Panc1 (cell line): ENCODE results near the gene LRP11. TPM values are rescaled to one million over a fixed set of nuclear protein-coding genes. Genes with fewer than 3 reads are reported as not detected.

Source experiments
- ATAC-seq: fragments of 200-7000 bp; cut with Tn5 transposase; 2 replicates; pipeline ENCODE4 v1.9.1; 2020; ENCODE audit warnings: mild to moderate bottlenecking, moderate library complexity
- BruUV-seq: library from RNA; stranded (reverse); fragments of 400-500 nt; replicated peaks from 2 replicates; lab custom pipeline; 2021; lab: Mats Ljungman, UMichigan
- CTCF ChIA-PET: fragments of 300-600 bp; sonication (Branson Sonifier 250); formaldehyde crosslinking; loops from one replicate; lab custom pipeline; 2022; ENCODE audit warnings: antibody characterized with exemption; lab: Charles Lee
- POLR2A ChIA-PET: fragments of 300-600 bp; sonication (Branson Sonifier 250); formaldehyde crosslinking; loops from one replicate; lab custom pipeline; 2022; ENCODE audit warnings: antibody characterized with exemption; lab: Charles Lee
- DNase-seq: peaks from one replicate; pipeline ENCODE4 v3.0.0-alpha.2; 2010; ENCODE audit warnings: low read depth, low spot score
- H3K27ac ChIP-seq: 2 replicates; pipeline ENCODE4 v1.5.1; 2011; ENCODE audit warnings: mild to moderate bottlenecking, low read length, inconsistent platforms
- H3K27me3 ChIP-seq: fragments of 200-500 bp; sonication (Bioruptor generic); 2 replicates; pipeline ENCODE4 v1.6.0; 2014; ENCODE audit warnings: low read length, inconsistent platforms; ENCODE audit not compliant: control insufficient read depth, insufficient read depth
- H3K36me3 ChIP-seq: fragments of 200-500 bp; sonication (Bioruptor generic); 2 replicates; pipeline ENCODE4 v1.5.1; 2014; ENCODE audit warnings: inconsistent platforms, mild to moderate bottlenecking, low read length, moderate library complexity; ENCODE audit not compliant: control insufficient read depth, insufficient read depth
- H3K4me1 ChIP-seq: 2 replicates; pipeline ENCODE4 v1.5.1; 2011; ENCODE audit warnings: inconsistent platforms, mild to moderate bottlenecking, low read length, moderate library complexity; ENCODE audit not compliant: control insufficient read depth, insufficient read depth
- H3K4me3 ChIP-seq, 2 experiments: 2 replicates each; pipeline ENCODE4 v1.5.1; 2011 to 2012; ENCODE audit warnings: low read depth in 2 of 2, low read length in 2 of 2, mild to moderate bottlenecking in 2 of 2, inconsistent platforms in 1 of 2, moderate library complexity in 1 of 2
- H3K9me3 ChIP-seq: fragments of 200-500 bp; sonication (Bioruptor generic); 2 replicates; pipeline ENCODE4 v1.5.1; 2014; ENCODE audit warnings: low read depth, mild to moderate bottlenecking, inconsistent platforms, low read length, moderate library complexity; ENCODE audit not compliant: control insufficient read depth, insufficient read depth
- POLR2AphosphoS5 ChIP-seq: IDR thresholded peaks from 2 replicates; pipeline ENCODE4 v1.6.1; 2012; ENCODE audit warnings: mild to moderate bottlenecking, low read depth, low read length, moderate library complexity
- SIN3A ChIP-seq: IDR thresholded peaks from 2 replicates; pipeline ENCODE4 v1.6.1; 2012; ENCODE audit warnings: low read depth, mild to moderate bottlenecking, low read length, moderate library complexity, borderline replicate concordance; ENCODE audit not compliant: insufficient read depth
- TCF7L2 ChIP-seq: IDR thresholded peaks from 2 replicates; pipeline ENCODE4 v1.6.1; 2011; ENCODE audit warnings: mild to moderate bottlenecking, low read depth, low read length, inconsistent platforms
- in situ Hi-C: cut with HindIII; loops from 2 replicates; pipeline ENCODE4 v1.10.0; 2016; ENCODE audit warnings: low sequenced_read_pairs, low pct_unique_long_range_greater_than_20kb
- intact Hi-C: fragments of 100-400 bp; cut with micrococcal nuclease; formaldehyde crosslinking; loops from one replicate; pipeline ENCODE4 v1.10.0; 2022; ENCODE audit not compliant: unreplicated experiment
- total RNA-seq: library from RNA; stranded (reverse); gene quantifications from one replicate; pipeline ENCODE4 v1.2.1, GENCODE V29; 2021; ENCODE audit not compliant: unreplicated experiment
- TF ChIP-seq, protein P1 (sequence below): fragments of 450-650 bp; IDR thresholded peaks from 2 replicates; pipeline ENCODE4 v1.5.1; 2017; ENCODE audit warnings: mild to moderate bottlenecking
- TF ChIP-seq, protein P2 (sequence below), 2 experiments: IDR thresholded peaks; 2 replicates each; pipeline ENCODE4 v1.6.1; 2011 to 2012; ENCODE audit warnings: low read depth in 2 of 2, control low read depth in 1 of 2, low read length in 1 of 2, mild to moderate bottlenecking in 1 of 2, moderate library complexity in 1 of 2; ENCODE audit not compliant: insufficient read depth in 1 of 2

The LRP11 gene
- total RNA-seq, 1 experiment from 2014 or later: 151 TPM

DNA sequence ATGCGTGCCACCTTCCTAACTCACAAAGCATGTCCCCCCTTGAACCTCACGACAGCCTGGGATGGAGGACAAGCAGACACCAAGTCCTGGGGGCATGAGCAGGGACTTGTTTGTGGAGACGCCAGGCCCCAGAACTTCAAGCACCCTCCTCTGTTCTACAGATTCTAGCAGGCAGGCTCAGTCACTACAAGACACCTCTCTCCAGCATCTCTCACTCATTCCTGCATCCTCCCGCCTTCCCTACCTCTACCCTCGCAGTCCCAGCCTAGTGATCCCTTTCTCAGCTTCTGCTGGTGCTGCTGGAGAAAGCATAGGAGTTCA lies 3.7 kb downstream of the LRP11 start:
- no TSS peak for BruUV-seq
- Histone ChIP-seq H3K36me3 (no peaks in the 10 kb centered on the region), H3K9me3 (no peaks in the 10 kb centered on the region), H3K4me1 (peaks cover 48% of the 10 kb centered on the region), H3K4me3 (peak overlapping the region; percentile 74 to 75), H3K27ac (peak overlapping the region; percentile 93), H3K27me3 (no peaks in the 10 kb centered on the region)
- intact Hi-C loops (loop anchor here (10.0 kb wide), 1 partner anchor 64 kb away; the partner anchor contains the start of gene RAET1G), in situ Hi-C loops (no loop called here)
- no peak for DNase-seq
- ChIA-PET CTCF (interaction anchor here (0.5 to 1.4 kb wide), 2 partner anchors 20 to 428 kb away, joined by 3 read pairs; no protein-coding TSS in a partner anchor), POLR2A (interaction anchor here (0.5 kb wide), 1 partner anchor 183 kb away, joined by 3 read pairs; no protein-coding TSS in a partner anchor)
- TF ChIP-seq, protein P1, sequence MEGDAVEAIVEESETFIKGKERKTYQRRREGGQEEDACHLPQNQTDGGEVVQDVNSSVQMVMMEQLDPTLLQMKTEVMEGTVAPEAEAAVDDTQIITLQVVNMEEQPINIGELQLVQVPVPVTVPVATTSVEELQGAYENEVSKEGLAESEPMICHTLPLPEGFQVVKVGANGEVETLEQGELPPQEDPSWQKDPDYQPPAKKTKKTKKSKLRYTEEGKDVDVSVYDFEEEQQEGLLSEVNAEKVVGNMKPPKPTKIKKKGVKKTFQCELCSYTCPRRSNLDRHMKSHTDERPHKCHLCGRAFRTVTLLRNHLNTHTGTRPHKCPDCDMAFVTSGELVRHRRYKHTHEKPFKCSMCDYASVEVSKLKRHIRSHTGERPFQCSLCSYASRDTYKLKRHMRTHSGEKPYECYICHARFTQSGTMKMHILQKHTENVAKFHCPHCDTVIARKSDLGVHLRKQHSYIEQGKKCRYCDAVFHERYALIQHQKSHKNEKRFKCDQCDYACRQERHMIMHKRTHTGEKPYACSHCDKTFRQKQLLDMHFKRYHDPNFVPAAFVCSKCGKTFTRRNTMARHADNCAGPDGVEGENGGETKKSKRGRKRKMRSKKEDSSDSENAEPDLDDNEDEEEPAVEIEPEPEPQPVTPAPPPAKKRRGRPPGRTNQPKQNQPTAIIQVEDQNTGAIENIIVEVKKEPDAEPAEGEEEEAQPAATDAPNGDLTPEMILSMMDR: no peak
- TF ChIP-seq POLR2AphosphoS5: no peak
- TF ChIP-seq SIN3A: no peak
- TF ChIP-seq TCF7L2: no peak
- TF ChIP-seq, protein P2, sequence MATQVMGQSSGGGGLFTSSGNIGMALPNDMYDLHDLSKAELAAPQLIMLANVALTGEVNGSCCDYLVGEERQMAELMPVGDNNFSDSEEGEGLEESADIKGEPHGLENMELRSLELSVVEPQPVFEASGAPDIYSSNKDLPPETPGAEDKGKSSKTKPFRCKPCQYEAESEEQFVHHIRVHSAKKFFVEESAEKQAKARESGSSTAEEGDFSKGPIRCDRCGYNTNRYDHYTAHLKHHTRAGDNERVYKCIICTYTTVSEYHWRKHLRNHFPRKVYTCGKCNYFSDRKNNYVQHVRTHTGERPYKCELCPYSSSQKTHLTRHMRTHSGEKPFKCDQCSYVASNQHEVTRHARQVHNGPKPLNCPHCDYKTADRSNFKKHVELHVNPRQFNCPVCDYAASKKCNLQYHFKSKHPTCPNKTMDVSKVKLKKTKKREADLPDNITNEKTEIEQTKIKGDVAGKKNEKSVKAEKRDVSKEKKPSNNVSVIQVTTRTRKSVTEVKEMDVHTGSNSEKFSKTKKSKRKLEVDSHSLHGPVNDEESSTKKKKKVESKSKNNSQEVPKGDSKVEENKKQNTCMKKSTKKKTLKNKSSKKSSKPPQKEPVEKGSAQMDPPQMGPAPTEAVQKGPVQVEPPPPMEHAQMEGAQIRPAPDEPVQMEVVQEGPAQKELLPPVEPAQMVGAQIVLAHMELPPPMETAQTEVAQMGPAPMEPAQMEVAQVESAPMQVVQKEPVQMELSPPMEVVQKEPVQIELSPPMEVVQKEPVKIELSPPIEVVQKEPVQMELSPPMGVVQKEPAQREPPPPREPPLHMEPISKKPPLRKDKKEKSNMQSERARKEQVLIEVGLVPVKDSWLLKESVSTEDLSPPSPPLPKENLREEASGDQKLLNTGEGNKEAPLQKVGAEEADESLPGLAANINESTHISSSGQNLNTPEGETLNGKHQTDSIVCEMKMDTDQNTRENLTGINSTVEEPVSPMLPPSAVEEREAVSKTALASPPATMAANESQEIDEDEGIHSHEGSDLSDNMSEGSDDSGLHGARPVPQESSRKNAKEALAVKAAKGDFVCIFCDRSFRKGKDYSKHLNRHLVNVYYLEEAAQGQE (IDR thresholded peaks at IDR 0.05; ENCODE audit: insufficient read depth in 1 of 2, low read depth in 2 of 2, low read length in 1 of 2): no peak
- no peak; the same call in 1 of the 2 replicates for ATAC-seq

DNA sequence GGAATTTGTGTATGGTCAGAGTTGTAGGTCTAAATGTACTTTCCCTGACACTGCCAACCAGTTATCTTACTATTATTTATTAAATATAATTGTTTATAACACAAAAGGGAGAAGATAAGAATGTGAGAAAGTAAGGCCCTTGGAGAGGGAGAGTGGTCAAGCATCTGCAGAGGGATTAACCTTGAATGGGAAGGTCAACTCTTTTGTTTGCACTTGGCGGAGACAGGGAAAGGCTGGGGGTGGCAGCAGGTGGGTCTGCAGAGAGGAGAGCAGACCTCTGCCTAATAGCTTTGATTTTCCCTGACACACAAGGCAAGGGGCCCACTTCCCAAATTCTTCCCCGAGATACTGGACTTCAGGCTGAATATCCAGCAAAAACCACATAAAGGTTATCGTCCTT lies 4.2 kb downstream of the LRP11 start:
- Histone ChIP-seq H3K27ac (peak overlapping the region; percentile 93), H3K27me3 (no peaks in the 10 kb centered on the region), H3K4me3 (peak overlapping the region; percentile 74 to 75; a peak in 3 of 4 replicates), H3K36me3 (no peaks in the 10 kb centered on the region), H3K4me1 (peaks cover 50% of the 10 kb centered on the region), H3K9me3 (no peaks in the 10 kb centered on the region)
- no TSS peak for BruUV-seq
- ATAC-seq (no peak), DNase-seq (no peak)
- intact Hi-C loops (loop anchor here (10.0 kb wide), 1 partner anchor 65 kb away; the partner anchor contains the start of gene RAET1G), in situ Hi-C loops (no loop called here)
- POLR2A ChIA-PET: interaction anchor here (0.5 kb wide), 1 partner anchor 184 kb away, joined by 3 read pairs; no protein-coding TSS in a partner anchor
- CTCF ChIA-PET: no interaction called here
- TF ChIP-seq, protein P1: no peak
- TF ChIP-seq TCF7L2: no peak
- TF ChIP-seq, protein P2 (IDR thresholded peaks at IDR 0.05; ENCODE audit: insufficient read depth in 1 of 2, low read depth in 2 of 2, low read length in 1 of 2): no peak
- 0 out of 2 replicates have a peak, but pooled peaks have one; percentile 24 for TF ChIP-seq POLR2AphosphoS5
